ENCODE data around the gene DPP3. TPM values are rescaled to one million over a fixed set of nuclear protein-coding genes. Genes with fewer than 3 reads are reported as not detected.
"Not testable (repeated sequence)": the region's sequence is repeated elsewhere in the genome, so short reads cannot be mapped to it uniquely, and the experiment has no call there.

The DPP3 gene
- total RNA-seq, 1 experiment from 2014 or later, result 135 TPM

- Histone ChIP-seq H4K20me1 (ENCODE audit: low read length) (no peaks in the 10 kb centered on the region), H2AFZ (ENCODE audit: low read length) (no peak overlapping the region), H3K79me2 (ENCODE audit: low read length) (peaks cover 12% of the 10 kb centered on the region; the same call in 1 of the 2 replicates), H3F3A (ENCODE audit: low read length, unreplicated experiment) (no peaks in the 10 kb centered on the region), H3K27ac (ENCODE audit: low read length) (no peak overlapping the region), H3K4me3 (ENCODE audit: low read length) (no peak overlapping the region), H3K4me1 (ENCODE audit: insufficient read depth, low read length) (peaks cover under 1% of the 10 kb centered on the region; the same call in 1 of the 2 replicates), H3K36me3 (ENCODE audit: low read depth, low read length) (peaks cover 22% of the 10 kb centered on the region), H3K27me3 (ENCODE audit: low read length) (no peaks in the 10 kb centered on the region), H3K4me2 (ENCODE audit: low read length) (no peak overlapping the region), H3K9ac (ENCODE audit: low read length) (no peak overlapping the region), H3K9me3 (ENCODE audit: low read length) (no peaks in the 10 kb centered on the region), H3K9me2 (replicated peaks; ENCODE audit: low read length) (no peaks in the 10 kb centered on the region)
- BruUV-seq (replicated peaks), result no TSS peak
- ChIA-PET CTCF (interaction anchor here (0.6 kb wide), 1 partner anchor 23 kb away, joined by 3 read pairs; no protein-coding TSS in a partner anchor), POLR2A (ENCODE audit: unreplicated experiment) (no interaction called here)
- TF ChIP-seq EZH2 (IDR thresholded peaks at IDR 0.05; ENCODE audit: low read length, unreplicated experiment), result no peak
- TF ChIP-seq CTCF (conservative IDR thresholded peaks at IDR 0.05; ENCODE audit: low read depth, low read length), result no peak
- intact Hi-C loops (cut with micrococcal nuclease), result no loop called here
- ATAC-seq, result no peak
- DNase-seq, result no peak
Measured at GRCh38 chr11:66432597-66432996, 47.6 kb upstream of the DPP3 start.

- Histone ChIP-seq H3K4me2 (ENCODE audit: low read length) (peak overlapping the region; percentile 73), H3K9me2 (replicated peaks; ENCODE audit: low read length) (no peaks in the 10 kb centered on the region), H2AFZ (ENCODE audit: low read length) (peak overlapping the region; percentile 75), H3K4me1 (ENCODE audit: insufficient read depth, low read length) (peaks cover 9% of the 10 kb centered on the region), H3K27me3 (ENCODE audit: low read length) (no peaks in the 10 kb centered on the region), H3K79me2 (ENCODE audit: low read length) (peaks cover 20% of the 10 kb centered on the region), H3K36me3 (ENCODE audit: low read depth, low read length) (peaks cover 22% of the 10 kb centered on the region), H3K27ac (ENCODE audit: low read length) (peak overlapping the region; percentile 29), H3K9ac (ENCODE audit: low read length) (peak overlapping the region; percentile 82), H3K9me3 (ENCODE audit: low read length) (no peaks in the 10 kb centered on the region), H3K4me3 (ENCODE audit: low read length) (peak overlapping the region; percentile 77), H3F3A (ENCODE audit: low read length, unreplicated experiment) (no peaks in the 10 kb centered on the region), H4K20me1 (ENCODE audit: low read length) (no peaks in the 10 kb centered on the region)
- TF ChIP-seq EZH2 (IDR thresholded peaks at IDR 0.05; ENCODE audit: low read length, unreplicated experiment) (no peak), EZH2phosphoT487 (IDR thresholded peaks at IDR 0.05; ENCODE audit: borderline replicate concordance, low read length) (no peak)
- ChIA-PET POLR2A (ENCODE audit: unreplicated experiment) (interaction anchor here (0.5 to 1.4 kb wide), 2 partner anchors 16 to 43 kb away, joined by 6 to 13 read pairs; no protein-coding TSS in a partner anchor), CTCF (interaction anchor here (1.0 to 1.2 kb wide), 2 partner anchors 17 to 28 kb away, joined by 3 to 9 read pairs; partner anchors contain the start of gene PELI3)
- ATAC-seq, result no peak
- DNase-seq, result no peak
- BruUV-seq (replicated peaks), result TSS peak; percentile 54
- intact Hi-C loops (cut with micrococcal nuclease), result loop anchor here (2.0 kb wide), 2 partner anchors 29 kb away; partner anchors contain the start of gene PELI3
Measured at GRCh38 chr11:66437979-66438503, 42.2 kb upstream of the DPP3 start.

- Histone ChIP-seq H3K4me3 (ENCODE audit: low read length) (peak within 1 kb of the TSS; percentile 77), H3K27ac (ENCODE audit: low read length) (peak within 1 kb of the TSS; percentile 29), H3K9me3 (ENCODE audit: low read length) (no peaks in the 10 kb centered on the region), H3K36me3 (ENCODE audit: low read depth, low read length) (peaks cover 22% of the 10 kb centered on the region), H3K9me2 (replicated peaks; ENCODE audit: low read length) (no peaks in the 10 kb centered on the region), H3F3A (ENCODE audit: low read length, unreplicated experiment) (peaks cover under 1% of the 10 kb centered on the region), H3K27me3 (ENCODE audit: low read length) (no peaks in the 10 kb centered on the region), H2AFZ (ENCODE audit: low read length) (peak within 1 kb of the TSS; percentile 75), H4K20me1 (ENCODE audit: low read length) (no peaks in the 10 kb centered on the region), H3K9ac (ENCODE audit: low read length) (peak within 1 kb of the TSS; percentile 82), H3K4me1 (ENCODE audit: insufficient read depth, low read length) (peaks cover 15% of the 10 kb centered on the region), H3K79me2 (ENCODE audit: low read length) (peaks cover 20% of the 10 kb centered on the region), H3K4me2 (ENCODE audit: low read length) (peak within 1 kb of the TSS; percentile 73)
- CTCF ChIA-PET, result interaction anchor here (0.5 to 1.2 kb wide), 8 partner anchors 16 to 154 kb away, joined by 3 to 9 read pairs (median 4); partner anchors contain the start of genes CCDC87, DPP3 and PELI3
- TF ChIP-seq EZH2phosphoT487 (IDR thresholded peaks at IDR 0.05; ENCODE audit: borderline replicate concordance, low read length), result no peak
- TF ChIP-seq EZH2 (IDR thresholded peaks at IDR 0.05; ENCODE audit: low read length, unreplicated experiment), result no peak
- peak; percentile 83 for TF ChIP-seq CTCF (conservative IDR thresholded peaks at IDR 0.05; ENCODE audit: low read depth, low read length)
- intact Hi-C loops (cut with micrococcal nuclease), result loop anchor here (1.0 to 2.0 kb wide), 3 partner anchors 28 to 42 kb away; partner anchors contain the start of genes DPP3 and PELI3
- ATAC-seq (peak; percentile 88), DNase-seq (peak; percentile 99)
- BruUV-seq (replicated peaks), result no TSS peak
- POLR2A ChIA-PET (ENCODE audit: unreplicated experiment), result interaction anchor here (0.5 to 1.4 kb wide), 3 partner anchors 16 to 44 kb away, joined by 4 to 13 read pairs (median 6); partner anchors contain the start of gene DPP3
Measured at GRCh38 chr11:66438504-66439466, 41.4 kb upstream of the DPP3 start, which contains the start of gene MRPL11. TSS of gene MRPL11 (minus strand) at chr11:66438848. CDS start at chr11:66438754, 94 bp downstream.

GRCh38 chr11:66440101-66440939 is 39.9 kb upstream of the DPP3 start:
- H3K9ac ChIP-seq (ENCODE audit: low read length); H3K9me3 ChIP-seq (ENCODE audit: low read length); H3F3A ChIP-seq (ENCODE audit: low read length, unreplicated experiment); H3K4me2 ChIP-seq (ENCODE audit: low read length); H3K27me3 ChIP-seq (ENCODE audit: low read length); ATAC-seq; DNase-seq; H3K9me2 ChIP-seq (replicated peaks; ENCODE audit: low read length); H4K20me1 ChIP-seq (ENCODE audit: low read length); H3K4me3 ChIP-seq (ENCODE audit: low read length); intact Hi-C loops (cut with micrococcal nuclease); H2AFZ ChIP-seq (ENCODE audit: low read length); POLR2A ChIA-PET (ENCODE audit: unreplicated experiment); BruUV-seq (replicated peaks); H3K27ac ChIP-seq (ENCODE audit: low read length): not testable (repeated sequence)
- Histone ChIP-seq H3K4me1 (ENCODE audit: insufficient read depth, low read length) (peaks cover 25% of the 10 kb centered on the region), H3K36me3 (ENCODE audit: low read depth, low read length) (peaks cover 17% of the 10 kb centered on the region), H3K79me2 (ENCODE audit: low read length) (peaks cover 20% of the 10 kb centered on the region)
- CTCF ChIA-PET, result interaction anchor here (0.6 kb wide), 2 partner anchors 35 to 214 kb away, joined by 3 read pairs; no protein-coding TSS in a partner anchor

Data from PC-3 (cell line).